HG02623 (cell line): ENCODE results near the gene PLA2G2F.

ENCODE experiments used
- ATAC-seq: cut with Tn5 transposase; IDR thresholded peaks from one replicate; pipeline ENCODE4 v1.9.1; 2021; ENCODE audit warnings: moderate library complexity; ENCODE audit not compliant: unreplicated experiment

Gene PLA2G2F

GRCh38 chr1:20141001-20141400 is 1.9 kb downstream of the PLA2G2F start:
- no peak for ATAC-seq

GRCh38 chr1:20141466-20141865 is 2.3 kb downstream of the PLA2G2F start:
- no peak for ATAC-seq

DNA sequence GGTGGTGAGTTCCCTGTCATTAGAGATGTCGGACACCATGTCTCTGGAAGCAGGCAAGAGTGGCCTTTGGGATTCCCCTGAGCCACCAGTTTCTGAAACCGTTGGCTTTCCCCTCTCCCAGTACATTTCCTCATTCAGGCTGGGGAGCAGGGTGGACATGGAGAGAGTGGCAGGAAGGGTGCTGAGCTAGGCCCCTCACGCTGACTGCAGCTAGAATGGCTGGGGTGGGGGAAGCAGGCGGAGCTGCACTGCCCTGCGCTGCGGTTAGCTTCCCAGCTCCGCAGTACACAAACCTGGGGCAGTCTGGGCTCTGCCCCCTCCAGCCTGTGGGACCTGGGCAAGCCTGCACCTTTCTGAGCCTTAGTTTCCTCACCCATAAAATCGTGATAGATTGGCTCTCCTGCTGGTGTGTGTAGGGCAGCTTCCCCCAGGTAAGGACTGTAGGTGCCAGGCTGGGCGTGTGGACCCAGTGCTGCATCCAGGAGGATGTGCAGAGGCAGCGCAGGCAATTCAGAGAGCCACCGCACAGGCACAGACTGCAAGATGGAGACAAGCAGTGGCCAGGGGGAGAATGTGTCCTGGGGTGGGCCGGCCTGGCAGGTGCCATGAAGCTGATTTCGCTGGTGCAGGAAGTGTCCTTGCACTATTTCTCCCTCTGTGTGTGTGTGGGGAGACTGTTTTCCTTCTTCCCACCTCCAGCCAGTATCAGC is 3.0 kb downstream of the PLA2G2F start:
- ATAC-seq = no peak

DNA sequence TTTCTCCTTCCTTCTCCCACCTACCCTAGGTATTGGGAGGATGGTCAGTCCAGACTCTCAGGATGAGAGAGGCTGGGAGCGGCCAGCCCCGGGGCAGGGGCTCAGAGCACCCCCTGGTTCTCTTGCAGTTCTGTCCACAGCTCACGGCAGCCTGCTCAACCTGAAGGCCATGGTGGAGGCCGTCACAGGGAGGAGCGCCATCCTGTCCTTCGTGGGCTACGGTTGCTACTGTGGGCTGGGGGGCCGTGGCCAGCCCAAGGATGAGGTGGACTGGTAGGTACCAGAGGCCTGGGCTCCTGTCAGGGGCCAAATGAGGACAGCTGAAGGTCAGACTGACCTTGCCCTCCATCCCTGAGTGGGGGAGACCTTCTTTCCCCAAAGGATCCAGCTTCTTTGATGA is 4.2 kb downstream of the PLA2G2F start:
- no peak for ATAC-seq

GRCh38 chr1:20143734-20144565 is 4.8 kb downstream of the PLA2G2F start:
- no peak for ATAC-seq

DNA sequence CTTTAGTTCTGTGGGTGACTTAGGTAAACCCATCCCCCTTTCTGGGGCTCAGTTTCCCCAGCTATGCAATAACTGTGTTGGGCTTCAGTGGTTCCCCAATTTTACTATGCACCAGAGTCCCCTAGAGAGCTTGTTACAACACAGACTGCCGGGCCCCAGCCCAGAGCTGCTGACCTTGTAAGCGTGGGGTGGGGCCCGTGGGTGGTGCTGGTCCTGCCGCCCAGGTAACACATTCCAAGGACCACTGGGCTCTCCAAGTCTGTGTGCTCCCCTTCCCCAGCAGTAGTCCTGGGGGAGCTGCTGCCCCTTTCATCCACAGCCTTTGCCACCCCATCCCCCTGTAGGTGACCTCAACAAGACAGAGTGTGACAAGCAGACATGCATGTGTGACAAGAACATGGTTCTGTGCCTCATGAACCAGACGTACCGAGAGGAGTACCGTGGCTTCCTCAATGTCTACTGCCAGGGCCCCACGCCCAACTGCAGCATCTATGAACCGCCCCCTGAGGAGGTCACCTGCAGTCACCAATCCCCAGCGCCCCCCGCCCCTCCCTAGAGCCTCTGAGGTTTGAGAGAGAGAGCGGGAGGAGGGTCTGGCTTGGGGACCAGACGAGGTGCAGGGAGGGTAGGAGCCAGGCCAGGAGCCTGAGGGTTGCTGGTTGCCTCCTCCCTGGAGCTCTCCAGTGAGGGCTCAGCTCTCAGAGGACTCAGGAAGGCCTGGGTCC is 8.9 kb downstream of the PLA2G2F start:
- ATAC-seq = no peak

DNA sequence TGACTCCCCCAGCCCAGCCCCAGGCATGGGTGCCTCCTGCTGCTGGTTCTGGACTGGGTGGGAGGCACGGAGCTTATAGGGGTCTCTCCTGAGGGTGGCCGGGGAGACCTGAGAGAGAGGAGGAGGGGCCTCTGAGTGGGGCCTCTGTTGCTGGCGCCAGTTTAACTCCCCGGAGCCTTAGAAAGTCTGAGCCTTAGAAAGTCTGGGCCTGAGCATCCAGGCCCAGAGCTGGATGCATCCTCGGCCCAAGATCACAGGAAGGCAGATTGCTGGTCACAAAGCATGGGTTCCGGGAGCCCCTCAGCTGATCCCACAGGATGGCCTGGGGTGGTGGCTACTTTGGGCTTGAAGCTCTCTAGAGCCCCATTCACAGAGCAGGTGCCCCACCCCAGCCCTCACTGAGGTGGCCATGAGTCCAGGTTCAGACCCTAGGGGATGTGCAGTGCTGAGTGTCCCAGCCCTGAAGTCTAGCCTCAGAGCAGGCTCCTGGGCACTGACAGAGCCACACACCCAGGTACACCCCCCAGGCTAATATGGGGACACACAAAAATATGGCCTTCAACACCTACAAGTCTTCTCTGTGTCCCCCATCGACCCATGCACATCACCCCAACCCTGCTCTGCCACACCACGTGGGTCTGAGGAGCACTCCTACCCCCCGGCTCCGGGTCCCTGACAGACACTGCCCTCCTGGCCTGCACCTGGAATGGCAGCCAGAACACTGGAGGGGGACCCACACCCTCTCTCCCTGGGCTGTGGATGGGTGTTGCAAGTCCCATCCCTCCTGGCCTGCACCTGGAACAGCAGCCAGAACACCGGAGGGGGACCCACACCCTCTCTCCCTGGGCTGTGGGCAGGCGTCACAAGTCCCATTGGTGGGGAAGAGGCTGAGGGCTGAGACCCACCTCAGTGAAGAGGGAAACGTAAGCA is 9.7 kb downstream of the PLA2G2F start:
- no peak for ATAC-seq

DNA sequence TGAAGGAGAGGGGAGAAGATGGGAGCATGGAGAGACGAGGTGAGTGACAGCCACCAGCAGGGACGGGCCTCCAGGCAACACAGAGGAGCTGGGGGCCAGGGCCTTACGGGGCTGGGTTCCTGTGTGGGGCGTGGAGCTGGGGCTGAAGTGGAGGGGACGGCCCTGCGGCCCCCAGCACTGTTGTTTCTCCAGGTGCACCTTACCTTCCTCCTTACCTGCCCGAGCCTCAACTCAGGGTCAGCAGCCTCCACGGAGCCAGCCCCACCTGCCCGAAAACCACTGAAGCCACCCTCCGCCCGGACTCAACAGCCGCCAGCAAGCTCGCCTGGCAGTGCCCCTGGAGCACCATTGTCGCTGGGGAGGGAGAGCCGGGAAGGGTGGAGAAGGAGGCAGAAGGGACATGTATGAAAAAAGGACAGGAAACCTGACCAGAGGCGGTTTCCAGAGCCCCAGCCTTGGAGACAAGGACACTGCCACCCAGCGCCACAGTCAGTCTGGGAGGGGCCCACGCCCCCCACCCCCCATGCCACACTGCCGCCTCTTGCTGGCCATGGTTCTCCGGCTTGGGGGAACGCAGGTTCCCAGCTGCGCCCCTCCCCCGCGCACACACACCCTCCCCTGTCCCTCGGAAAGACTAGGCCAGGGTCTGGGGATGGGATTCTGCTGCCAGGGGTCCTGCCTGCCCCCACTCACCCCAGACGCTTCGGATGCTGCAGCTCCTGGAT is 10.6 kb downstream of the PLA2G2F start:
- no peak for ATAC-seq

- ATAC-seq = no peak
Measured at GRCh38 chr1:20150326-20150705, 11.2 kb downstream of the PLA2G2F start.

DNA sequence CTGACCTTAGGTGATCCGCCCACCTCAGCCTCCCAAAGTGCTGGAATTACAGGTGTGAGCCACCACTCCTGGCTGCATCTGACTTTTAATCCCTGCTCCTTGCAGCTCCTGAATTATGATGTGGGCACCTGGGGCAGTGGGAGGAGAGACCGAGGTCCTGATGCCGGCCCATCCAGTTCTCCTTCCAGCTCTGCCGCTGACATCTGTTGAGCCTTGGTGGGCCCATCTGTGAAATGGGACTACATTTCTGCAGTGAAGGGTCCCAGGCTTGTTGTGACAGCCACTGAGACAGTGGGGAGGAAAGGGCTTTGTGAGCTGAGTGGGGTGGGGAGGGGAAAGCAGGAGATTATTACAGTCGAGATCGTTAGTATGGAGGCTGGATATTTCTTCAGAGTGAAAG is 11.8 kb downstream of the PLA2G2F start:
- no peak for ATAC-seq

- no peak for ATAC-seq
Measured at GRCh38 chr1:20151906-20152598, 12.9 kb downstream of the PLA2G2F start.

DNA sequence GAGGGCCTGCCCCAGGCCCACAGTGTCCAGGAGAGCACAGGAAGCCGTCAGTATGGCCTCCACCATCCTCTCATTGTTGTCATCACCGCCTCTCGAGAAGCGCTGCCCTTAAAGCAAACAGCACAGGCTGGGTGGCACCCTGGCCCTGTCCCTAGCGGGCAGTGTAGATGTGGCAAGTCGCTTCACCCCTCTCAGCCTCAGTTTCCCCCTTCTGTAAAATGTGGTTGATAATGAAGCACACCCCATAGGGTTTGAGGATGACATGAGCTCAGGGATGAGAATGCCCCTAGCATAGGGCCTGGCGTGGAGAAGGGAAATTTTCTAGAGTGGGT is 13.4 kb downstream of the PLA2G2F start:
- no peak for ATAC-seq

DNA sequence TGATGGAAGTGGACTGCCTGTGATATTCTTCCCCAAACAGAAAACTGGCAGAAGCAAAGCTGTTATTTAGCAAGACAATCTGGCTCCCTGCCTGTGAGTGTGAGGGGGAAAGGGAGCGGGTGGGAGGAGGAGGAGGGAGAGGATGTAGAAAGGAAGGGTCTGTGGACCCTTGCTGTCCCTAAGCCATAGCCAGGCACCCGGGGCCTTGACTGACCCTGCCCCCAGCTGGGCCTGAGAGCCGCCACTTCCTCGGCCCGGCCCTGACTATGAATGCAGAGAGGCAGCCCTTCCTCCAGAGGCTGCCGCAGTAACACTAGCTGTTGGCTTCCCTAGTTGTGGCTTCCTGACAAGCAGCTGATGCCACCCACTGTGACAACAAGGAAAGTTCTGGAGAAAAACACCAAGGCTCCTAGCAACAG is 13.9 kb downstream of the PLA2G2F start:
- no peak for ATAC-seq

GRCh38 chr1:20154301-20154831 is 15.2 kb downstream of the PLA2G2F start:
- ATAC-seq = no peak

DNA sequence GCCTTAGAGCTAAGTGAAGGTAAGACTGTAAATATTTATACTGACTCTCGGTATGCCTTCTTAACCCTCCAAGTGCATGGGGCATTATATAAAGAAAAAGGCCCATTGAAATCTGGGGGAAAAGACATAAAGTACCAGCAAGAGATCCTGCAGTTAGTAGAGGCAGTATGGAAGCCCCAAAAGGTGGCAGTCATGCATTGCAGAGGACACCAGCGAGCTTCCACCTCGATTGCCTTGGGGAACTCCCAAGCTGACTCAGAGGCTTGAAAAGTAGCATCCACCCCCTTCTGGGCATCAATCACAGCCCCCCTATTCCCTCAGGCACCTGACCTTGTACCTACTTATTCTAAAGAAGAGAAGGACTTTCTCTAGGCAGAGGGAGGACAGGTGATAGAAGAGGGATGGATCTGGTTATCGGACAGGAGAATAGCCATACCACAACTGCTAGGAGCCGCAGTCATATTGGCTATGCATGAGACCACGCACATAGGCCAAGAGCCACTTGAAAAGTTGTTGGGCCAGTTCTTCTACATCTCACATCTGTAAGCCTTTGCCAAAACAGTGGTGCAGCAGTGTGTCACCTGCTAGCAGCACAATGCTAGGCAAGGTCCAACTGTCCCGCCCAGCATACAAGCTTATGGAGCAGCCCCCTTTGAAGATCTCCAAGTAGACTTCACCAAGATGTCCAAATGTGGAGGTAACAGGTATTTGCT is 19.4 kb downstream of the PLA2G2F start:
- ATAC-seq = no peak

GRCh38 chr1:20160034-20160433 is 20.9 kb downstream of the PLA2G2F start:
- ATAC-seq = no peak

- ATAC-seq = no peak
Measured at GRCh38 chr1:20164694-20165202, 25.6 kb downstream of the PLA2G2F start.

- no peak for ATAC-seq
Measured at GRCh38 chr1:20165522-20165951, 26.4 kb downstream of the PLA2G2F start.
